OCI-LY3 (cell line): ENCODE measurements around the gene OCRL.

ENCODE experiments used
- H2AFZ ChIP-seq: fragments of 200-600, 300-600 bp; shearing (Covaris generic); 2 replicates; pipeline ENCODE4 v1.6.0; 2014; ENCODE audit warnings: antibody characterized with exemption, low read depth, low read length
- H3K27ac ChIP-seq: fragments of 200-600, 300-600 bp; sonication (generic); 2 replicates; pipeline ENCODE4 v1.5.1; 2014; ENCODE audit warnings: mild to moderate bottlenecking, low read length, moderate library complexity, mixed read lengths
- H3K27me3 ChIP-seq: fragments of 200-600, 300-600 bp; sonication (generic); 2 replicates; pipeline ENCODE4 v1.6.1; 2014; ENCODE audit warnings: low read depth, low read length, mixed read lengths
- H3K36me3 ChIP-seq: fragments of 200-600, 300-600 bp; sonication (generic); replicated peaks from 2 replicates; pipeline ENCODE3; 2014; ENCODE audit warnings: low read depth, low read length, mixed read lengths
- H3K4me1 ChIP-seq: fragments of 300-600, 200-600 bp; sonication (generic); 2 replicates; pipeline ENCODE4 v1.6.1; 2014; ENCODE audit warnings: low read length, mixed read lengths
- H3K4me2 ChIP-seq: fragments of 200-600, 300-600 bp; sonication (generic); 2 replicates; pipeline ENCODE4 v1.6.1; 2014; ENCODE audit warnings: low read length, mixed read lengths
- H3K4me3 ChIP-seq: fragments of 300-600, 200-600 bp; sonication (generic); 2 replicates; pipeline ENCODE4 v1.5.1; 2014; ENCODE audit warnings: antibody characterized with exemption, mild to moderate bottlenecking, low read length, moderate library complexity
- H3K79me2 ChIP-seq: fragments of 300-600, 200-600 bp; shearing (Covaris generic); 2 replicates; pipeline ENCODE4 v1.6.1; 2014; ENCODE audit warnings: mild to moderate bottlenecking, low read length, mixed read lengths
- H3K9ac ChIP-seq: fragments of 300-600, 200-600 bp; shearing (Covaris generic); 2 replicates; pipeline ENCODE4 v1.6.0; 2014; ENCODE audit warnings: mild to moderate bottlenecking, low read length, moderate library complexity
- H3K9me3 ChIP-seq: fragments of 200-600, 300-600 bp; shearing (Covaris generic); 2 replicates; pipeline ENCODE4 v1.6.1; 2014; ENCODE audit warnings: low read length, mixed read lengths; ENCODE audit not compliant: insufficient read depth
- H4K20me1 ChIP-seq: fragments of 200-600, 300-600 bp; sonication (generic); 2 replicates; pipeline ENCODE4 v1.6.1; 2016; ENCODE audit warnings: low read length, mixed read lengths; ENCODE audit not compliant: insufficient read depth
- EZH2phosphoT487 ChIP-seq: fragments of 200-600 bp; shearing (Covaris generic); IDR thresholded peaks from 2 replicates; pipeline ENCODE4 v1.6.1; 2018; ENCODE audit warnings: antibody characterized with exemption, mixed run types, low read depth
- TF ChIP-seq, protein P1 (sequence below): fragments of 200-600, 300-600 bp; sonication (generic); IDR thresholded peaks from 2 replicates; pipeline ENCODE4 v1.5.1; 2014; ENCODE audit warnings: antibody characterized with exemption, low read length, low read depth

OCRL gene

DNA sequence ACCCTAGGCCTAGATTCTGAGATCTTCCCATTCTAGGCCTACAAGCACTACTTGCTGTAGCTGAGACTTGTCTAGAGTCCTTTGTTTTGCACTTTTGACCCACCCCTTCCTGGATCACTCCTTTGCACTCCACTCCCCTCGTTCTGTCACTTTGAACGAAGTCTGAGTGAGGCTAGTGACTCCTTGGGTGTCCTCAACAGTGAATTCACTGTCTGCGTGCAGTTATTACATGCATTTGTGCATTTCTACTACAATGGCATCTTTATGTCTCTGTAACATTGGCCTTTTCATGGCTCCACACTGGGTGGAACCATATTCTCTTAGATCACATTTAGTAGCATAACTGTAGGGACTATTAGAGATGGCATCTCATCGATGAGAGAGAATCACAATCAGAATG, 50.5 kb downstream of the OCRL start:
- no peak overlapping the region for H3K4me2 ChIP-seq
- H3K4me1 ChIP-seq, result no peaks in the 10 kb centered on the region
- H3K9me3 ChIP-seq, result no peaks in the 10 kb centered on the region
- no peak overlapping the region for H2AFZ ChIP-seq
- H3K79me2 ChIP-seq, result no peaks in the 10 kb centered on the region
- no peak overlapping the region for H3K4me3 ChIP-seq
- TF ChIP-seq, protein P1, sequence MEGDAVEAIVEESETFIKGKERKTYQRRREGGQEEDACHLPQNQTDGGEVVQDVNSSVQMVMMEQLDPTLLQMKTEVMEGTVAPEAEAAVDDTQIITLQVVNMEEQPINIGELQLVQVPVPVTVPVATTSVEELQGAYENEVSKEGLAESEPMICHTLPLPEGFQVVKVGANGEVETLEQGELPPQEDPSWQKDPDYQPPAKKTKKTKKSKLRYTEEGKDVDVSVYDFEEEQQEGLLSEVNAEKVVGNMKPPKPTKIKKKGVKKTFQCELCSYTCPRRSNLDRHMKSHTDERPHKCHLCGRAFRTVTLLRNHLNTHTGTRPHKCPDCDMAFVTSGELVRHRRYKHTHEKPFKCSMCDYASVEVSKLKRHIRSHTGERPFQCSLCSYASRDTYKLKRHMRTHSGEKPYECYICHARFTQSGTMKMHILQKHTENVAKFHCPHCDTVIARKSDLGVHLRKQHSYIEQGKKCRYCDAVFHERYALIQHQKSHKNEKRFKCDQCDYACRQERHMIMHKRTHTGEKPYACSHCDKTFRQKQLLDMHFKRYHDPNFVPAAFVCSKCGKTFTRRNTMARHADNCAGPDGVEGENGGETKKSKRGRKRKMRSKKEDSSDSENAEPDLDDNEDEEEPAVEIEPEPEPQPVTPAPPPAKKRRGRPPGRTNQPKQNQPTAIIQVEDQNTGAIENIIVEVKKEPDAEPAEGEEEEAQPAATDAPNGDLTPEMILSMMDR, result no peak
- TF ChIP-seq EZH2phosphoT487, result no peak
- H4K20me1 ChIP-seq, result no peaks in the 10 kb centered on the region
- no peak overlapping the region for H3K9ac ChIP-seq
- no peak overlapping the region for H3K27ac ChIP-seq
- no peaks in the 10 kb centered on the region for H3K27me3 ChIP-seq
- H3K36me3 ChIP-seq, result peaks cover 5% of the 10 kb centered on the region

DNA sequence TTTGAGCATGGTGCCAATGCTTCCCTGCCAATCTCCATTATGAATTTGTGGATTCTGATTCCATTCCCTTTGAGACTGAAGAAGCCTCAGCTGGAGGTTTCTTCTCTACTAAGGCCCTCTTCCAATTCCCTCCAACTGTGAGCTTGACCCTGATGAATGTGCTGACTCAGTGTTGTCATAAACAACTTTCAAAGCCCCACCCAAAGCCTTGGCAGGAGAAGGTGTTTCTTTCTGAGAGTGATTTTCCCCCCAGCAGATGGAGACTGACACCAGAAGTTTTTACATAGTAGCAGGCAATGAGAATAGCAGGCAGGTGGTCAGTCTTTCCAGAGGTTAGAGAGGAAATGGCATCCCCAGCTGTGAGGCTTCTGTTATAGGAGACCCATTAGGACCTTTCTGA, 53.1 kb downstream of the OCRL start:
- Histone ChIP-seq H3K36me3 (peaks cover 5% of the 10 kb centered on the region), H3K4me1 (no peaks in the 10 kb centered on the region), H2AFZ (no peak overlapping the region), H3K9me3 (no peaks in the 10 kb centered on the region), H3K9ac (no peak overlapping the region), H3K4me3 (no peak overlapping the region), H3K27me3 (no peaks in the 10 kb centered on the region), H4K20me1 (no peaks in the 10 kb centered on the region), H3K27ac (no peak overlapping the region), H3K79me2 (no peaks in the 10 kb centered on the region), H3K4me2 (no peak overlapping the region)
- TF ChIP-seq EZH2phosphoT487, result no peak

DNA sequence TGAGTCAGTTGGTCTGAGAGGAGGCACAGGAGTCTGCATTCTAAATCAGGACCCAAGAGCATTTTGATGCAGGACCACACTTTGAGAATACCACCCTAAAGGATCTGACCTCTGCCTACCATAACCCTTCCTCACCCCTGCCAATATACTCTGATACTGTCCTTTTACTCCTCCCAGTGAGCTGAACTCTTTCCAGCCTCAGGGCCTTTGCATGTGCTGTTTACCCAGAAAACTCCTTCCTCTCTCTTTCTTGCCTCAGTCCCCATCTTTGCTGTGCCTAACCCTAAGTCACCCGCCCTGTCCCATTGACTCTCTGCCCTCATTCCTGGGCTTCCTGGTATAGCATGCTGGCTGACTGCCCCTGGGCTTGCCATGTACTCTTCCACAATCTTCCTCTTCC, 54.7 kb downstream of the OCRL start:
- no peaks in the 10 kb centered on the region for H3K9me3 ChIP-seq
- H3K9ac ChIP-seq, result no peak overlapping the region
- no peaks in the 10 kb centered on the region for H3K4me1 ChIP-seq
- no peaks in the 10 kb centered on the region for H3K27me3 ChIP-seq
- H3K4me2 ChIP-seq, result no peak overlapping the region
- H3K4me3 ChIP-seq, result no peak overlapping the region
- no peaks in the 10 kb centered on the region for H4K20me1 ChIP-seq
- no peak overlapping the region for H2AFZ ChIP-seq
- no peak for TF ChIP-seq EZH2phosphoT487
- TF ChIP-seq, protein P1, result no peak
- H3K27ac ChIP-seq, result no peak overlapping the region
- peaks cover 3% of the 10 kb centered on the region for H3K36me3 ChIP-seq
- no peaks in the 10 kb centered on the region for H3K79me2 ChIP-seq

DNA sequence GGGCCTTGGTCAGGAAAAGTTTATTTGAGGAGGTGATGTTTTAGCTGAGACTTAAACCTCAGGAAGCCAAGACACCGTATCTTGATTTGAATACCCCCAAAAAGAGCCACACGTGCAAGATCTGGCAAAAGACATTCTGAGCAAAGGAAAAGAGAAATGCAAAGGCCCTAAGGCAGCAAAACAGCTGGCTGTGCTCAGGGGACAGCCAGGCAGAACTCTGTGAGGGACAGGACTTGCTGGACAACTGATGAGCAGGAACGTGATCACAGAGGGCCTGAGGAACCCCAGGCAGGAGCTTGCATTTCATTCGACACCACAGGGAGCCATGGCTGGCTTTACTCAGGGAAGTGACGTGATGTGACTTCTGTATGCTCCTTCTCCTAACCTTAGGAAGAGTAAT, 56.0 kb downstream of the OCRL start:
- Histone ChIP-seq H3K4me3 (no peak overlapping the region), H4K20me1 (no peaks in the 10 kb centered on the region), H3K36me3 (peaks cover 3% of the 10 kb centered on the region), H3K4me1 (no peaks in the 10 kb centered on the region), H3K27ac (no peak overlapping the region), H2AFZ (no peak overlapping the region), H3K9ac (no peak overlapping the region), H3K79me2 (no peaks in the 10 kb centered on the region), H3K4me2 (no peak overlapping the region), H3K27me3 (no peaks in the 10 kb centered on the region), H3K9me3 (no peaks in the 10 kb centered on the region)
- TF ChIP-seq, protein P1, result no peak
- TF ChIP-seq EZH2phosphoT487, result no peak

DNA sequence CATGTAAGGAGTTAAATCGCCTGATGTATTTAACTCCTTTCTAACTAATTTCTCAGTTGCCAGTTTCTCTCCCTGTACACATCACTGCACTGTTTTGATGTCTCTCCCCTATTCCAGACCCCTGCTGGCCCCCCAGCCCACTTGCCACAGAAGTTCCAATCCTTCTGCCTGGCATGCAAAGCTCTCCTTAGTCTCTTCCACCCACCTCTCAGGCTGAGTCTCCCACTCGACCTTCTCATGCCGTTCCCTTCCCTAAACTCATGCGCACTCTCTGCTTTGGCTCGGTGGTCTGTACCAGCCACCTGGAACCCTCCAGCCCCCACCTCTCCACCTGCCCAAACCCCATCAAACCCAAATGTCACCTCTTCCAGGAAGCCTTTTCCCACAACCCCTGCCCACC, 57.8 kb downstream of the OCRL start:
- H3K9me3 ChIP-seq, result no peaks in the 10 kb centered on the region
- H4K20me1 ChIP-seq, result no peaks in the 10 kb centered on the region
- no peak for TF ChIP-seq EZH2phosphoT487
- H3K27ac ChIP-seq, result no peak overlapping the region
- H3K36me3 ChIP-seq, result no peaks in the 10 kb centered on the region
- H3K27me3 ChIP-seq, result no peaks in the 10 kb centered on the region
- H3K9ac ChIP-seq, result no peak overlapping the region
- no peaks in the 10 kb centered on the region for H3K4me1 ChIP-seq
- no peak overlapping the region for H2AFZ ChIP-seq
- no peaks in the 10 kb centered on the region for H3K79me2 ChIP-seq
- no peak overlapping the region for H3K4me3 ChIP-seq
- H3K4me2 ChIP-seq, result no peak overlapping the region
